Fibroblast of skin of abdomen (primary cell): ENCODE data around the gene ENO3.

Experiments used
- DNase-seq: peaks from one replicate; pipeline ENCODE4 v3.0.0-alpha.2; 2013

The ENO3 gene

GRCh38 chr17:4974115-4974670 is 23.3 kb downstream of the ENO3 start:
- no peak for DNase-seq

GRCh38 chr17:4978726-4979125 is 27.8 kb downstream of the ENO3 start:
- no peak for DNase-seq

- peak; percentile 50 for DNase-seq
These were observed 29.8 kb downstream of the ENO3 start for GRCh38 chr17:4980644-4981216.

- DNase-seq: no peak
These were observed 31.4 kb downstream of the ENO3 start for GRCh38 chr17:4982305-4982704.

GRCh38 chr17:4986403-4986802 is 35.5 kb downstream of the ENO3 start:
- DNase-seq: no peak

GRCh38 chr17:4986951-4987766 is 36.2 kb downstream of the ENO3 start, which contains the start of gene CAMTA2:
TSS of gene CAMTA2 (minus strand) at chr17:4987675. CDS start at chr17:4986222, 1,453 bp downstream.
- DNase-seq: peak; percentile 79

- peak; percentile 10 for DNase-seq
These were observed 37.0 kb downstream of the ENO3 start for GRCh38 chr17:4987767-4988567.

- no peak for DNase-seq
These were observed 43.2 kb downstream of the ENO3 start for GRCh38 chr17:4994081-4994595.

GRCh38 chr17:4997302-4998026 is 46.5 kb downstream of the ENO3 start, which contains the start of the genes INCA1 and KIF1C:
TSS of gene INCA1 (minus strand) at chr17:4997522. CDS start at chr17:4994437, 3,085 bp downstream.
TSS of gene KIF1C (plus strand) at chr17:4997950. CDS start at chr17:5000247, 2,297 bp downstream.
- peak; percentile 85 for DNase-seq

GRCh38 chr17:4998027-4998731 is 47.3 kb downstream of the ENO3 start:
- no peak for DNase-seq

- no peak for DNase-seq
These were observed 48.0 kb downstream of the ENO3 start for GRCh38 chr17:4998732-4999429.

GRCh38 chr17:4999430-5000093 is 48.6 kb downstream of the ENO3 start:
- no peak for DNase-seq

GRCh38 chr17:5000237-5000639 is 49.3 kb downstream of the ENO3 start:
- no peak for DNase-seq

- no peak for DNase-seq
These were observed 51.3 kb downstream of the ENO3 start for GRCh38 chr17:5002121-5002788.

GRCh38 chr17:5003214-5003867 is 52.4 kb downstream of the ENO3 start:
- DNase-seq: no peak
